IPS-NIHi11 (cell line): ENCODE data around the gene PDE8A.

ENCODE experiments used
- DNase-seq: peaks from one replicate; pipeline ENCODE4 v3.0.0; 2012; ENCODE audit warnings: mixed read lengths, low spot score

The PDE8A gene

GRCh38 chr15:85125056-85125661 is 143.5 kb downstream of the PDE8A start:
- peak; percentile 57 for DNase-seq

- no peak for DNase-seq
These were observed 147.0 kb downstream of the PDE8A start for GRCh38 chr15:85128621-85129020.

GRCh38 chr15:85129881-85130280 is 148.2 kb downstream of the PDE8A start:
- DNase-seq, result no peak

DNA sequence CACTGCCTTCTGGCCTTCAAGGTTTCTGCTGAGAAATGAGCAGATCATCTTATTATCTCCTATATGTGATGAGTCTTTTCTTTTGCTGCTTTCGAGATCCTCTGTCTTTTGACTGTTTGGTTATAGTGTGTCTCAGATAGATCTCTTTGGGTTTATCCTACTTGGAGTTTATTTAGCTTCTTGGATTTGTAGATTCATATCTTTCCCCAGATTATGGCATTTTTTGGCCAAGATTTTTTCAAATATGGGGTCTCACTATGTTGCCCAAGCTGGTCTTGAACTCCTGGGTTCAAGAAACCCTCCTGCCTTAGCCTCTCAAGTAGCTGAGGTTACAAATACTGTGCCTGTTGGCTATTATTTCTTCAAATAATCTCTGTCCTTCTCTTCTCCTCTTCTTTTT is 150.3 kb downstream of the PDE8A start:
- no peak for DNase-seq

GRCh38 chr15:85133709-85134108 is 152.1 kb downstream of the PDE8A start:
- no peak for DNase-seq

DNA sequence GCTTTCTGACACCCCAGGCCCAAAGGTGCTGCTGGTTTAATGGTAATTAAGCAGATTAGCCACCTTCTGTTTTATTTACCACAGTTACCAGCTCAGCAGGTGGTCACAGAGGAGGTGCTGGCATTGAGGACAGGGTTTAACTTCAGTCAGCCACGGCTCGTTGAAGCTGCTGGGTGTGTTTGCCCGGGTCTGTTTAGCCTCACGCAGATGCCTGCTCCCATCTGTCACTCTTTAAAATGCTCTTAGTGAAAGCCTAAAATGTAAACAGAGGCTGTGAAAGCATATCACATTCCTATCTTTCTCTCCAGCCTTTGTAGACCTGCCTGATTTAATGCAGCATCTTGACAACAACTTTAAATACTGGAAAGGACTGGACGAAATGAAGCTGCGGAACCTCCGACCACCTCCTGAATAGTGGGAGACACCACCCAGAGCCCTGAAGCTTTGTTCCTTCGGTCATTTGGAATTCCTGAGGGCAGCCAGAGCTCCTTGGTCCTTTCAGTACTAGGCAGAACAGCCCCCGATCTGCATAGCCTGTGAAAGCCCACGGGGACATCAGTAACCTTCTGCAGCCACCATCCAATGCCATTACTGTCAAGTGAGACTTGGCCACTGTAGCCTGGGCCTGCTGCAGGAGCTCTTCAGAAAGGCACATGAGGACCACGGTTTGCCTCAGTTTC is 156.0 kb downstream of the PDE8A start:
- DNase-seq, result no peak

DNA sequence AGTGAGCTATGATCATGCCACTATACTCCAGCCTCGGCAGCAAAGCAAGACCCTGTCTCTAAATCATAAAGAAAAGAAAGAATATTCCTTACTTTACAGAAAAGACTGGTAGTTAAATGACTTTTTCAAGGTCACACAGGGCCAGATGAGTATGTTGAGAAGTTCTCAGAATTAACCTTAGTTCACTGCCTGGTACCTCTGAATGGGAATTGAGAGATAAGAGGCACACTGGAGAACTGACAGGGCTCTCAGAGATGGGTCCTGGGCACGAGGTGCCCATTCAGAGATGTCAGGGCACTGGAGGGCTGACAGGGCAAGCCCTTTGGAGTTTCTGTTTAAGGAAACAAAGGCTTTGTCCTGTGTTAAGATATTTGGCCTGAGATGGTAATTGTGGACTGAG is 157.7 kb downstream of the PDE8A start:
- no peak for DNase-seq

DNA sequence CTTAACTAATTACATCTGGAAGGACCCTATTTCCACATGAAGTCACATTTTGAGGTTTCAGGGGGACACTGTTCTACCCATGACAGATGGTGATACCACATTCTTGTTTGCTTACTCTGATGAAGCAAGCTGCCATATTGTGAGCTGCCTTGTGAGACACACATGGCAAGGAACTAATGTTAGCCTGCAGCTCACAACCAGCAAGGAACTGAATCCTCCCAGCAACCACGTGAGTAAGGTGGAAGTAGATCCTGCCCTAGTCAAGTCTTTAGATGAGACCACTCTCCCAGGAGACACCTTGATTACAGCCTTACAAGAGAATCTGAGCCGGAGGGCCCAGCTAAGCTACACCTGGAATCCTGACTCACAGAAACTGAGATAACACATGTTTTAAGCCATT is 160.1 kb downstream of the PDE8A start:
- DNase-seq, result no peak

DNA sequence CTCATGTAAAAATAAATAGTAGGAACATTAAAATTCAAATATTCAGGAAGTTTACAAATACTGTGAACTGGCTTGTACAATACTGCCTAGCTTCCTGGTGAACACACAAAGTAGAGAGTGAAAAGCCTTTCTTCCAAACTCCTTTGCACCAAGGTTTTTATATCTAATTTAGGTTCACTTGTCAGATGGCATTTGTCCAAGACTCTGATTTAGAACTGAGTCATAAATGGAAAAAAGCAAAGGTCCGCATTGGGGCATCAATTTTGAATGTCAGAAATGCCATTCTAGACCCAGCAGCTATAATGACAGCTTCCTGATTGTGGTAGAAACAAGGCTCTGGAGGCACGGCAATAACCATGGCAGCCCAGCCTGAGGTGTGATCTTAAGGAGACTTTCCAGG is 160.7 kb downstream of the PDE8A start:
- DNase-seq, result no peak

DNA sequence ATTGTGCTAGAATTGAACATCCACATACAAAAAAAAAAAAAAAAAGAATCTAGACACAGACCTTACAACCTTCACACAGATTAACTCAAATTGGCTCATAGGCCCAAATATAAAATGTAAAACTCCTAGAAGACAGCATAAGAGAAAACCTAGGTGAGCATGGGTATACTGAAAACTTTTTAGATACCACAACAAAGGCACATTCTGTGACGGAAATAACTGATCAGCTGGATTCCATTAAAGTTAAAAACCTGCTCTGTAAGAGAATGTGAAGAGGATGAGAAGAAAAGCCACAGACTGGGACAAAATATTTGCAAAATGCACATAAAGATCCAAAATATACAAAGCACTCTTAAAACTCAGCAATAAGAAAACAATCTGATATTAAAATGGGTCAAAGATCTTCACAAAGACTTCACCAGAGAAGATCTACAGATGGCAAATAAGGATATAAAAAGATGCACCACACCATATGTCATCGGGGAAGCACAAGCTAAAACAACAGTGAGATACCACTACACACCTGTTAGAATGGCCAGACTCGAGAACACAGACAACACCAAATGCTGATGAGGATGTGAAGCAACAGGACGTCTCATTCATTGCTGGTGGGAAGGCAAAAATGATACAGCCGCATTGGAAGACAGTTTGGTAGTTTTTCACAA is 167.9 kb downstream of the PDE8A start:
- DNase-seq, result no peak

DNA sequence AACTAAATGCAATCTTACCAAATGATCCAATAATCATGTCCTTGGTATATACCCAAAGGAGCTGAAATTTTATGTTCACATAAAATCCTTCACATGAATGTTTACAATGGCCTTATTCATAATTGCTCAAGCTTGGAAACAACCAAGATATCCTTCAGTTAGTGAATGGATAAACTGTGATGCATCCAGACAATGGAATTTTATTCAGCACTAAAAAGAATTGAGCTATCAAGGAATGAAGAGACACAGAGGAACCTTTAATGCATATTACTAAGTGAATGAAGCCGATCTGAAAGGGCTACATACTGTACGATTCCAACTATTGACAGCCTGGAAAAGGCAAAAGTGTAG is 168.4 kb downstream of the PDE8A start:
- DNase-seq, result no peak

DNA sequence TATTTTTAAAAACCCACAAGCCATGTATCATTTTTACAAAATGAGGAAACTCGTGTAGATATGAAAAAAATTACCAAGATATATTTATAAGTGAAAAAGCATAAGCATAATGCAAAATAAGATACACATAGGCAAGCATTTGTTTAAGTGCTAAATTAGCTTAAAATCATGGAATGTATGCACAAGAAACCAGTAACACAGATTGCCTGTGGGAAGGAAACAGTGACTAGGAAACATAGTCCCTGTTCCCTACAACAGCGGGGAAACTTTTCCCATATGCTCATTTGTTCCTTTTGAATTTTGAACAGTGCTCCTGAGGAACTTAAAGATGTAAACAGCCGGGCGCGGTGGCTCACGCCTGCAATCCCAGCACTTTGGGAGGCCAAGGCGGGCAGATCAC is 169.5 kb downstream of the PDE8A start:
- no peak for DNase-seq

DNA sequence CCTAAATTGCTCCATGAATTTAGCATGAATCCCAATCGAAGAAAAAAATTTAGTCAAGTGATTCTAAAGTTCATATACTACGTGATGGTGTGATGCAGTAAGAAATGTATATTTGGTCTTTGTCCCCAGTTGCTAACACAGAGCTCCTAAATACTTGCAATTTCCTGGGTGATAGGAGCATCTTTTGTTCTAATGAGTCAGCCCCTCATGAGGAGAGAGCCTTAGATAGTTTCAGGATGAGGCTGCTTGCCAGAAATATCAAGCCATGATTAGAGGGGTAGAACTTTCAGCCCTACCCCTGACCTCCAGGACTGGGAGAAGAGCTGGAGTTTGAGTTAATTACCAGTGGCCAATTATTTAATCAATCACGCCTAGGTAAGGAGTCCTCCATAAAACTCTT is 170.2 kb downstream of the PDE8A start:
- DNase-seq, result no peak

DNA sequence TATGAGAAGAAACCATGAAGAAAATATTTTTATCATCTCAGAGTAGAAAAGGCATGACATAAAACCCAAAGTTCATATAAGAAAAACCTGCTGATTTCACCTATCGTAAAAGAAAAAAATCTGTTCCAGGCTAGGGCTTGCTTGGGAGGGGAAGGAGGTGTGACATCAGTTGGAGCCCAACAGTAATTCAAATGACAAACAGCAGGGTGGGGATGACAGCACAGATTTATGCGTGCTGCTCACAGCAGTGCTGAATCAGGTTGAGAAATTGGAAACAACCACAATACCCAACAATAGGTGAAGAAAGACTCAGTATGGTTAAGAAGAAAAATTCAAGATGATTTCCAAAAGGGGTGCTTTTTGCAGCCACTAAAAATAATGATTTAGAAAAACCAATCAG is 172.4 kb downstream of the PDE8A start:
- DNase-seq, result peak; percentile 76

- DNase-seq, result no peak
These were observed 173.7 kb downstream of the PDE8A start for GRCh38 chr15:85155360-85155759.

GRCh38 chr15:85155857-85156256 is 174.2 kb downstream of the PDE8A start:
- DNase-seq, result no peak

- no peak for DNase-seq
These were observed 175.7 kb downstream of the PDE8A start for GRCh38 chr15:85157344-85157743.

- DNase-seq, result no peak
These were observed 180.6 kb downstream of the PDE8A start for GRCh38 chr15:85162237-85162636.

DNA sequence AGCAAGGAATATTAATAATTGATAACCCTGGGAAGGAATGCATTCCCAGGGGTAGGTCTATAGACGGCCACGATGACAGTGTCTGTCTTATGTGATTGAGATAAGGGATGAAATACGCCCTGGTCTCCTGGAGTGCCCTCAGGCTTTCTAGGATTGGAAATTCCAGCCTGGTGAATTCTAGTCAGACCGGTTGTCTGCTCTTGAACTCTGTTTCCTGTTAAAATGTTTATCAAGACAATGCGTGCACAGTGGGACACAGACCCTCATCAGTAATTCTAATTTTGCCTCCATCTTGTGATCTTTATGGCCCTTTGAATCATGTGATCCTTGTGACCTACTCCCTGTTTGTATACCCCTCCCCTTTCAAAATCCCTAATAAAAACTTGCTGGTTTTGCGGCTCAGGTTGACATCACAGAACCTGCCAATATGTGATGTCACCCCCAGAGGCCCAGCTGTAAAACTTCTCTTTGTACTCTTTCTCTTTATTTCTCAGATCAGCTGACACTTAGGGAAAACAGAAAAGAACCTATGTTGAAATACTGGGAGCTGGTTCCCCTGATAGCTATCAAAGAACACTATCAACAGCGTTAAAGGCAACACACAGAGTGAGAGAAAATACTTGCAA is 183.3 kb downstream of the PDE8A start:
- no peak for DNase-seq

- no peak for DNase-seq
These were observed 185.9 kb downstream of the PDE8A start for GRCh38 chr15:85167568-85167967.

GRCh38 chr15:85168642-85169173 is 187.1 kb downstream of the PDE8A start:
- DNase-seq, result peak; percentile 85

- DNase-seq, result no peak
These were observed 190.1 kb downstream of the PDE8A start for GRCh38 chr15:85171736-85172135.
